Left ventricle myocardium superior (tissue), 1 donor: Measurements from ENCODE around the gene MRGPRG. TPM values are rescaled to one million over a fixed set of nuclear protein-coding genes. Genes with fewer than 3 reads are reported as not detected.
A peak's percentile ranks its signal among the peaks of the same experiment; 100 is the strongest.

Source experiments
- ATAC-seq: fragments of 200-7000 bp; cut with Tn5 transposase; one replicate; pipeline ENCODE4 v1.9.1; 2020; ENCODE audit warnings: mild to moderate bottlenecking, moderate library complexity
- DNase-seq: peaks from one replicate; pipeline ENCODE4 v3.0.0-alpha.2; 2020
- intact Hi-C: fragments of 100-400 bp; cut with micrococcal nuclease; formaldehyde crosslinking; loops from one replicate; pipeline ENCODE4 v1.11.0; 2022
- total RNA-seq: library from RNA; stranded (reverse); fragmentation: NEBNext Ultra II Directional; extraction: Animal tissue kit (Norgen Biotek cat#: 25700); gene quantifications from one replicate; pipeline ENCODE4 v1.2.1, GENCODE V29; 2021
- donor health status: DM: no; HTN: yes; CAD: no; lungs with severe emphysema.

Gene MRGPRG
- total RNA-seq, 1 donor from 2014 or later: not detected

GRCh38 chr11:3197878-3198528, 20.6 kb downstream of the MRGPRG start:
- intact Hi-C loops: no loop called here
- ATAC-seq: no peak

GRCh38 chr11:3197044-3197695, 21.4 kb downstream of the MRGPRG start:
- DNase-seq: peak; percentile 12
- intact Hi-C loops: no loop called here

More at GRCh38 chr11:3197878-3198528, 20.6 kb downstream of the MRGPRG start:
- DNase-seq: no peak

GRCh38 chr11:3196161-3197043, 22.2 kb downstream of the MRGPRG start:
- DNase-seq (peak; percentile 8), ATAC-seq (peak; percentile 59)
- intact Hi-C loops: no loop called here

More at GRCh38 chr11:3197044-3197695, 21.4 kb downstream of the MRGPRG start:
- no peak for ATAC-seq

GRCh38 chr11:3195251-3196160, 23.1 kb downstream of the MRGPRG start:
- ATAC-seq (peak; percentile 33), DNase-seq (no peak)
- intact Hi-C loops: no loop called here

GRCh38 chr11:3194016-3194816, 24.4 kb downstream of the MRGPRG start:
- intact Hi-C loops: no loop called here
- no peak for ATAC-seq
- no peak for DNase-seq

- intact Hi-C loops: no loop called here
- ATAC-seq: no peak
- no peak for DNase-seq
Observed at GRCh38 chr11:3193373-3194015, 25.1 kb downstream of the MRGPRG start.

GRCh38 chr11:3192511-3193372, 25.9 kb downstream of the MRGPRG start:
- no peak for ATAC-seq
- DNase-seq: no peak
- intact Hi-C loops: no loop called here

- DNase-seq: no peak
- intact Hi-C loops: no loop called here
- no peak for ATAC-seq
Observed at GRCh38 chr11:3191586-3192324, 26.9 kb downstream of the MRGPRG start.

- DNase-seq (no peak), ATAC-seq (no peak)
- intact Hi-C loops: no loop called here
Observed at GRCh38 chr11:3190600-3190999, 28.0 kb downstream of the MRGPRG start.

- DNase-seq (peak; percentile 6), ATAC-seq (no peak)
- intact Hi-C loops: no loop called here
Observed at GRCh38 chr11:3189886-3190583, 28.6 kb downstream of the MRGPRG start.

- intact Hi-C loops: no loop called here
- peak; percentile 10 for DNase-seq
- ATAC-seq: no peak
Observed at GRCh38 chr11:3189196-3189843, 29.3 kb downstream of the MRGPRG start.

- intact Hi-C loops: no loop called here
- DNase-seq: peak; percentile 17
- no peak for ATAC-seq
Observed at GRCh38 chr11:3188496-3189195, 30.0 kb downstream of the MRGPRG start.

GRCh38 chr11:3186166-3186953, 32.3 kb downstream of the MRGPRG start:
- intact Hi-C loops: no loop called here
- peak; percentile 5 for DNase-seq
- no peak for ATAC-seq
